ENCODE measurements around the gene CDKAL1.
"Not testable (repeated sequence)": the region's sequence is repeated elsewhere in the genome, so short reads cannot be mapped to it uniquely, and the experiment has no call there.

The CDKAL1 gene

GRCh38 chr6:20644667-20645370, 110.6 kb downstream of the CDKAL1 start:
- no peak for DNase-seq

GRCh38 chr6:20645572-20645971, 111.3 kb downstream of the CDKAL1 start:
- not testable (repeated sequence) for DNase-seq

GRCh38 chr6:20647585-20647984, 113.3 kb downstream of the CDKAL1 start:
- DNase-seq, result no peak

GRCh38 chr6:20649696-20650470, 115.6 kb downstream of the CDKAL1 start:
- not testable (repeated sequence) for DNase-seq

GRCh38 chr6:20652299-20653084, 118.2 kb downstream of the CDKAL1 start:
- DNase-seq, result no peak

GRCh38 chr6:20653085-20653479, 118.8 kb downstream of the CDKAL1 start:
- DNase-seq, result no peak

- DNase-seq, result no peak
These were observed 121.1 kb downstream of the CDKAL1 start for GRCh38 chr6:20655317-20655716.

- DNase-seq, result no peak
These were observed 123.1 kb downstream of the CDKAL1 start for GRCh38 chr6:20657274-20657800.

- DNase-seq, result no peak
These were observed 123.8 kb downstream of the CDKAL1 start for GRCh38 chr6:20658053-20658452.

GRCh38 chr6:20658516-20658915, 124.3 kb downstream of the CDKAL1 start:
- DNase-seq, result no peak

GRCh38 chr6:20660534-20660933, 126.3 kb downstream of the CDKAL1 start:
- no peak for DNase-seq

GRCh38 chr6:20661721-20662120, 127.5 kb downstream of the CDKAL1 start:
- no peak for DNase-seq

- DNase-seq, result no peak
These were observed 130.0 kb downstream of the CDKAL1 start for GRCh38 chr6:20664250-20664649.

- no peak for DNase-seq
These were observed 131.0 kb downstream of the CDKAL1 start for GRCh38 chr6:20665290-20665689.

GRCh38 chr6:20669571-20670314, 135.5 kb downstream of the CDKAL1 start:
- DNase-seq, result no peak

- no peak for DNase-seq
These were observed 136.5 kb downstream of the CDKAL1 start for GRCh38 chr6:20670750-20671149.

- no peak for DNase-seq
These were observed 137.8 kb downstream of the CDKAL1 start for GRCh38 chr6:20672038-20672437.

- no peak for DNase-seq
These were observed 139.2 kb downstream of the CDKAL1 start for GRCh38 chr6:20673458-20673857.

- DNase-seq, result no peak
These were observed 140.4 kb downstream of the CDKAL1 start for GRCh38 chr6:20674664-20675063.

GRCh38 chr6:20678831-20679352, 144.6 kb downstream of the CDKAL1 start:
- DNase-seq, result no peak

GRCh38 chr6:20680697-20681165, 146.5 kb downstream of the CDKAL1 start:
- DNase-seq, result no peak

- no peak for DNase-seq
These were observed 147.0 kb downstream of the CDKAL1 start for GRCh38 chr6:20681243-20681684.

All from CD4-positive, alpha-beta T cell treated with Interleukin-4 for 1 hour (primary cell).